Ovary (tissue), 3 donors: ENCODE results near the gene SLC6A18.

Source experiments
- EP300 ChIP-seq: sonication (generic); formaldehyde crosslinking; IDR thresholded peaks from one replicate; pipeline ENCODE4 v1.6.1; 2017; ENCODE audit warnings: antibody characterized with exemption
- POLR2A ChIP-seq: fragments of 450-650 bp; IDR thresholded peaks from one replicate; pipeline ENCODE4 v1.6.1; 2017; ENCODE audit warnings: antibody characterized with exemption, mild to moderate bottlenecking, moderate library complexity
- TF ChIP-seq, protein P1 (sequence below), 3 donors: fragments of 450-650 bp in 2 of 3; fragments of 200-600 bp in 1 of 3; IDR thresholded peaks; one replicate each; pipeline versions ENCODE4 v1.5.1 to v1.8.0; 2016 to 2022; ENCODE audit warnings: antibody characterized with exemption in 3 of 3, mild to moderate bottlenecking in 1 of 3
- donor health status: DM: no; HTN: no; CAD: no.

- TF ChIP-seq POLR2A, result no peak
- TF ChIP-seq, protein P1, sequence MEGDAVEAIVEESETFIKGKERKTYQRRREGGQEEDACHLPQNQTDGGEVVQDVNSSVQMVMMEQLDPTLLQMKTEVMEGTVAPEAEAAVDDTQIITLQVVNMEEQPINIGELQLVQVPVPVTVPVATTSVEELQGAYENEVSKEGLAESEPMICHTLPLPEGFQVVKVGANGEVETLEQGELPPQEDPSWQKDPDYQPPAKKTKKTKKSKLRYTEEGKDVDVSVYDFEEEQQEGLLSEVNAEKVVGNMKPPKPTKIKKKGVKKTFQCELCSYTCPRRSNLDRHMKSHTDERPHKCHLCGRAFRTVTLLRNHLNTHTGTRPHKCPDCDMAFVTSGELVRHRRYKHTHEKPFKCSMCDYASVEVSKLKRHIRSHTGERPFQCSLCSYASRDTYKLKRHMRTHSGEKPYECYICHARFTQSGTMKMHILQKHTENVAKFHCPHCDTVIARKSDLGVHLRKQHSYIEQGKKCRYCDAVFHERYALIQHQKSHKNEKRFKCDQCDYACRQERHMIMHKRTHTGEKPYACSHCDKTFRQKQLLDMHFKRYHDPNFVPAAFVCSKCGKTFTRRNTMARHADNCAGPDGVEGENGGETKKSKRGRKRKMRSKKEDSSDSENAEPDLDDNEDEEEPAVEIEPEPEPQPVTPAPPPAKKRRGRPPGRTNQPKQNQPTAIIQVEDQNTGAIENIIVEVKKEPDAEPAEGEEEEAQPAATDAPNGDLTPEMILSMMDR (IDR thresholded peaks at IDR 0.05), result no peak
- TF ChIP-seq EP300, result no peak
These were observed 28.6 kb upstream of the SLC6A18 start for GRCh38 chr5:1196562-1196961.
